Activated CD4-positive, alpha-beta T cell treated with anti-CD3 and anti-CD28 coated beads for 36 hours (primary cell): ENCODE results near the gene MIA3. TPM values are rescaled to one million over a fixed set of nuclear protein-coding genes. Genes with fewer than 3 reads are reported as not detected.

ENCODE experiments used
- ATAC-seq: fragments of 200-7000 bp; cut with Tn5 transposase; one replicate; pipeline ENCODE4 v1.10.0; 2021; ENCODE audit warnings: mild to moderate bottlenecking, moderate library complexity
- CTCF ChIA-PET: fragments of 350-600 bp; sonication (Branson Sonifier 250); formaldehyde crosslinking; loops from one replicate; lab custom pipeline; 2021; ENCODE audit warnings: antibody characterized with exemption; lab: Charles Lee
- POLR2A ChIA-PET: fragments of 350-600 bp; sonication (Branson Sonifier 250); formaldehyde crosslinking; loops from one replicate; lab custom pipeline; 2021; ENCODE audit warnings: antibody characterized with exemption, inconsistent platforms; lab: Charles Lee
- DNase-seq: peaks from one replicate; pipeline ENCODE4 v3.0.0-alpha.2; 2020
- H3K27ac Mint-ChIP-seq: one replicate; pipeline ENCODE4 v1.8.0; 2021; ENCODE audit warnings: mixed read lengths
- H3K27me3 Mint-ChIP-seq: one replicate; pipeline ENCODE4 v1.8.0; 2021; ENCODE audit warnings: mixed read lengths
- H3K36me3 Mint-ChIP-seq: one replicate; pipeline ENCODE4 v1.8.0; 2021; ENCODE audit warnings: low read depth, mixed read lengths
- H3K4me1 Mint-ChIP-seq: one replicate; pipeline ENCODE4 v1.8.0; 2021; ENCODE audit warnings: mixed read lengths
- H3K4me3 Mint-ChIP-seq: one replicate; pipeline ENCODE4 v1.8.0; 2021; ENCODE audit warnings: mild to moderate bottlenecking, moderate library complexity, mixed read lengths
- H3K9me3 Mint-ChIP-seq: one replicate; pipeline ENCODE4 v1.8.0; 2021; ENCODE audit warnings: low read depth, mixed read lengths
- intact Hi-C, 2 experiments: fragments of 100-400 bp; cut with DNase I in 1 of 2; cut with micrococcal nuclease in 1 of 2; formaldehyde crosslinking; loops; one replicate each; pipeline versions ENCODE4 v1.14.2 to v1.15.1; 2022 to 2024; cut with DNase I, micrococcal nuclease
- total RNA-seq, 2 experiments: library from RNA; stranded (reverse); gene quantifications; one replicate each; pipeline ENCODE4 v1.2.3, GENCODE V29; 2021

The MIA3 gene, protein sequence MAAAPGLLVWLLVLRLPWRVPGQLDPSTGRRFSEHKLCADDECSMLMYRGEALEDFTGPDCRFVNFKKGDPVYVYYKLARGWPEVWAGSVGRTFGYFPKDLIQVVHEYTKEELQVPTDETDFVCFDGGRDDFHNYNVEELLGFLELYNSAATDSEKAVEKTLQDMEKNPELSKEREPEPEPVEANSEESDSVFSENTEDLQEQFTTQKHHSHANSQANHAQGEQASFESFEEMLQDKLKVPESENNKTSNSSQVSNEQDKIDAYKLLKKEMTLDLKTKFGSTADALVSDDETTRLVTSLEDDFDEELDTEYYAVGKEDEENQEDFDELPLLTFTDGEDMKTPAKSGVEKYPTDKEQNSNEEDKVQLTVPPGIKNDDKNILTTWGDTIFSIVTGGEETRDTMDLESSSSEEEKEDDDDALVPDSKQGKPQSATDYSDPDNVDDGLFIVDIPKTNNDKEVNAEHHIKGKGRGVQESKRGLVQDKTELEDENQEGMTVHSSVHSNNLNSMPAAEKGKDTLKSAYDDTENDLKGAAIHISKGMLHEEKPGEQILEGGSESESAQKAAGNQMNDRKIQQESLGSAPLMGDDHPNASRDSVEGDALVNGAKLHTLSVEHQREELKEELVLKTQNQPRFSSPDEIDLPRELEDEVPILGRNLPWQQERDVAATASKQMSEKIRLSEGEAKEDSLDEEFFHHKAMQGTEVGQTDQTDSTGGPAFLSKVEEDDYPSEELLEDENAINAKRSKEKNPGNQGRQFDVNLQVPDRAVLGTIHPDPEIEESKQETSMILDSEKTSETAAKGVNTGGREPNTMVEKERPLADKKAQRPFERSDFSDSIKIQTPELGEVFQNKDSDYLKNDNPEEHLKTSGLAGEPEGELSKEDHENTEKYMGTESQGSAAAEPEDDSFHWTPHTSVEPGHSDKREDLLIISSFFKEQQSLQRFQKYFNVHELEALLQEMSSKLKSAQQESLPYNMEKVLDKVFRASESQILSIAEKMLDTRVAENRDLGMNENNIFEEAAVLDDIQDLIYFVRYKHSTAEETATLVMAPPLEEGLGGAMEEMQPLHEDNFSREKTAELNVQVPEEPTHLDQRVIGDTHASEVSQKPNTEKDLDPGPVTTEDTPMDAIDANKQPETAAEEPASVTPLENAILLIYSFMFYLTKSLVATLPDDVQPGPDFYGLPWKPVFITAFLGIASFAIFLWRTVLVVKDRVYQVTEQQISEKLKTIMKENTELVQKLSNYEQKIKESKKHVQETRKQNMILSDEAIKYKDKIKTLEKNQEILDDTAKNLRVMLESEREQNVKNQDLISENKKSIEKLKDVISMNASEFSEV (N-terminal part only)
- 10 to 100 TPM; 46.7 to 57.9 TPM for total RNA-seq

DNA sequence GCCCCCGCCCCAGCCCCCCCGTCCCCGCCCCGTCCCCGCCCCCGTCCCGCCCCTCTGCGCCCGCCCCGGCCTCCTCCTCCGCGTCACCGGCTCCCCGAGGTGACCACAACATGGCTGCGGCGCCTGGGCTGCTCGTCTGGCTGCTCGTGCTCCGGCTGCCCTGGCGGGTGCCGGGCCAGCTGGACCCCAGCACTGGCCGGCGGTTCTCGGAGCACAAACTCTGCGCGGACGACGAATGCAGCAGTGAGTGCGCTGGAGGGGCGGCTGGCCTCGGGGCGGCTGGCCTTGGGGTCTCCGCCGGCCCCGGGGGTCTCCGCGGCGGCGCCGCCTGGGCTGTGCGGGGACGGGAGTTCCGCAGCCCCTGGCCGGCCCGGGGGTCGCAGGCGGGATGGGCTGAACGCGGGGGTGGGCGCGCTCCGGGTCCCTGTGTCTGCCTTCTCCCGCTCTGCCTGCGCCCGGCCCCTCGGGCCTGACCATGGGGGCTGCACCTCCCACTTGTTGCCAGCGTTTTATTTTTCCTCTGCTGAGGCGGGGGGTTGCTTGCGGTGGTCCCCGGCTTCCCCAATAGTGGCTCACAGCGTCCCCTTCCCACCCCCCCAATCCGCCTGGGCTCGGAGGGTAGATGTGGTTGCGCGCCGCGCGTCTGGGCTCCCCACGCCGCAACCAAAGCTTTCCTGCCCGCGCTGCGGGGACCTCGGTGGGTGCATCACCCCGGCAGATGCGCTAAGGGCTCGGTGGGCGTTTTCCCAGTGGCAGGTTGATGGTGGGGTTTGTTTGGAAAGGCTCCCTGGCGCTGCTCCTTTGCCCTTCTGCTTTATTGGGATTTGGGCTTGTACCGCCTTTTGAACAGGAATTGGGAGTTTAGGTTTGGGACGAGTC lies at the start of gene MIA3:
TSS of gene MIA3 (plus strand) at position 97 of the 879 bp plus-strand sequence. CDS start at position 111, 14 bp downstream.
- H3K27ac Mint-ChIP-seq = peak within 1 kb of the TSS; percentile 88
- DNase-seq (peak; percentile 89), ATAC-seq (peak; percentile 46)
- peaks cover 15% of the 10 kb centered on the region for H3K36me3 Mint-ChIP-seq
- peaks cover 11% of the 10 kb centered on the region for H3K27me3 Mint-ChIP-seq
- H3K4me1 Mint-ChIP-seq = peaks cover 31% of the 10 kb centered on the region
- intact Hi-C loops = loop anchor here (1.0 to 10.0 kb wide), 6 partner anchors 16 to 1173 kb away; partner anchors contain the start of gene DUSP10 (in 1 of the 2)
- no peaks in the 10 kb centered on the region for H3K9me3 Mint-ChIP-seq
- H3K4me3 Mint-ChIP-seq = peak within 1 kb of the TSS; percentile 83
- ChIA-PET CTCF (interaction anchor here (3.9 kb wide), 1 partner anchor 16 kb away, joined by 39 read pairs; no protein-coding TSS in a partner anchor), POLR2A (interaction anchor here (1.1 kb wide), 1 partner anchor 95 kb away, joined by 3 read pairs; no protein-coding TSS in a partner anchor)

DNA sequence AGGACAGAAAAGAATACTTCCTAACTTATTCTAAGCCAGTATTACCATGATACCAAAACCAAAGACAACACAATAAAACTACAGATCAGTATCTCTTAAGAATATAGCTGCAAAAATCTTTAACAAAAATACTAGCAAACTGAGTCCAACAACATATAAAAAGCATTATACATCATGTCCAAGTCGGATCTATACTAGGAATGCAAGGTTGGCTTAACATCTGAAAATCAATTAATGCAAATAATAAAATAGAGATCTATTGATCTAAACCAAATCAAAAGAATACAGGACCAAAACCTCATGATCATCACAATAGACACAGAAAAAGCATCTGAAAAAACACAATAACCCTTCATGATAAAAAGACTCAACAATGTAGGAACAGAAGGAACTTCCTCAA lies 47.1 kb upstream of the MIA3 start:
- H3K27ac Mint-ChIP-seq = no peak overlapping the region
- H3K27me3 Mint-ChIP-seq = no peaks in the 10 kb centered on the region
- peaks cover 4% of the 10 kb centered on the region for H3K4me1 Mint-ChIP-seq
- ChIA-PET POLR2A (no interaction called here), CTCF (interaction anchor here (0.7 to 0.8 kb wide), 2 partner anchors 63 to 1275 kb away, joined by 3 read pairs; no protein-coding TSS in a partner anchor)
- no peak overlapping the region for H3K4me3 Mint-ChIP-seq
- ATAC-seq = no peak
- peaks cover 60% of the 10 kb centered on the region for H3K36me3 Mint-ChIP-seq
- DNase-seq = no peak
- H3K9me3 Mint-ChIP-seq = no peaks in the 10 kb centered on the region
- intact Hi-C loops = no loop called here

DNA sequence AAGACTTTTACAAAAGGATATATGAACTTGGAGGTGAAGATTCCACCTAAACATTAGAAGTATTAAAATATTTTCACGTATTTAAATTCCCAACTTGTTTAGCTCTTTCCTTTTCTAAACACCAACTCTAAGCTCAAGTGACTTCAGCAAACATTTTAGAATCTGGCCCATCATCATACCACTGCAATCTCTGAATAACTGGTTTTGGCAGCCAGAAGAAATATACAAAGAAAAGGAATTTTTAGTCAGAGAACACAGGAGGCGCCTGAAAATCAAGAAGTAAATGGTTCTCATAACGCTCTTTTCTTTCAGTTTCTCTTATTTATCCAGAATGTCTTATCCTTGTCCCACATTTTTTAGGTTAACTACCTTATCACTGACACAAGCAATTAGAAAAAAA lies 38.6 kb upstream of the MIA3 start:
- no peak overlapping the region for H3K4me3 Mint-ChIP-seq
- H3K27ac Mint-ChIP-seq = no peak overlapping the region
- H3K27me3 Mint-ChIP-seq = no peaks in the 10 kb centered on the region
- intact Hi-C loops = no loop called here
- H3K4me1 Mint-ChIP-seq = peaks cover 14% of the 10 kb centered on the region
- peaks cover 61% of the 10 kb centered on the region for H3K36me3 Mint-ChIP-seq
- H3K9me3 Mint-ChIP-seq = no peaks in the 10 kb centered on the region
- DNase-seq = no peak
- ATAC-seq = no peak
- ChIA-PET POLR2A (no interaction called here), CTCF (interaction anchor here (1.8 kb wide), 1 partner anchor 55 kb away, joined by 8 read pairs; no protein-coding TSS in a partner anchor)

DNA sequence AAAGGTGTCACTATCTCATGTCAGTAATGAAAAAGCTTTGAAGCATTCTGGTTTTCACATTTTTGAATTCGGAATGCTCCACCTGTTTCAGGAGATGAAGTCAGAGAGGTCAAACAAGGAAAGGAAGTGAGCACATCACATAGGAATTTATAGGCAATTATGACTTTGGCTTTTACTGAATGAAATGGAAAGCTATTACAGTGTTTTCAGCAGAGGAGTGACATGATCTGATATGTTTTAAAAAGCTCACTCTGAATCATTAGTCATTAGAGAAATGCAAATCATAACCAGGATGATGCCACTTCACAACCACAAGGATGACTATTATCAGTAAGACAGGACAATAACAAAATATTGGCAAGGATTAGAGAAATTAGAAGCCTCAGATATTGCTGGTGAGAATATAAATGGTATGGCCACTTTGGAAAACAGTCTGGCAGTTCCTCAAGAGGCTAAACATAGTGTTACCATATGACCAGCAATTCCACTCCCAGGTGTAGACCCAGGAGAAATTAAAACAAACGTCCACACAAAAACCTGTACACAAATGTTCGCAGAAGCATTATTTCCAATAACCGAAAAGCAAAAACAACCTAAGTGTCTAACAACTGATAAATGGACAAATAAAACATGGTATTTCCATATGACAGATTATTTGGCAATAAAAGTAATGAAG lies 35.7 kb upstream of the MIA3 start:
- ChIA-PET POLR2A (no interaction called here), CTCF (no interaction called here)
- no peak overlapping the region for H3K27ac Mint-ChIP-seq
- ATAC-seq = peak; percentile 26
- H3K9me3 Mint-ChIP-seq = no peaks in the 10 kb centered on the region
- H3K27me3 Mint-ChIP-seq = no peaks in the 10 kb centered on the region
- DNase-seq = no peak
- peaks cover 58% of the 10 kb centered on the region for H3K36me3 Mint-ChIP-seq
- no peak overlapping the region for H3K4me3 Mint-ChIP-seq
- intact Hi-C loops = loop anchor here in 1 of 2 experiments (5.0 to 10.0 kb wide), 2 partner anchors 50 to 133 kb away; partner anchors contain the start of genes AIDA and BROX
- peaks cover 29% of the 10 kb centered on the region for H3K4me1 Mint-ChIP-seq

DNA sequence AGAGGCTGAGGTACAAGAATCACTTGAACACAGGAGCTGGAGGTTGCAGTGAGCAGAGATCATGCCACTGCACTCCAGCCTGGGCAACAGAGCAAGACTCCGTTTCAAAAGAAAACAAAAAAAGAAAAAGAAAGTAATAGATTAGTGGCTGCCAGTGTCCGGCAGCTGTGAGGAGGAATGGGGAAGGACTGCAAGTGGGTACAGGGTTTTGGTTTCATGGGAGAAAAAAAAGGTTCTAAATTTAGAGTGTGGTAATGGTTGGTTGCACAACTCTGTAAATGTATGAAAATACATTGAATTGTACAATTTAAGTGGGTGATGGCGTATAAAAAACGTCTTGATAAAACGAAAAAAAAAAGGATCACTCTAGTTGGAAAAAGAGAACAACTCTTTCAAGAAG lies 34.8 kb upstream of the MIA3 start:
- ATAC-seq (no peak), DNase-seq (no peak)
- Mint-ChIP-seq H3K9me3 (no peaks in the 10 kb centered on the region), H3K36me3 (peaks cover 60% of the 10 kb centered on the region), H3K27me3 (no peaks in the 10 kb centered on the region), H3K27ac (no peak overlapping the region), H3K4me1 (peaks cover 36% of the 10 kb centered on the region), H3K4me3 (no peak overlapping the region)
- ChIA-PET POLR2A (no interaction called here), CTCF (no interaction called here)
- intact Hi-C loops = loop anchor here in 1 of 2 experiments (5.0 to 10.0 kb wide), 2 partner anchors 49 to 132 kb away; partner anchors contain the start of genes AIDA and BROX

DNA sequence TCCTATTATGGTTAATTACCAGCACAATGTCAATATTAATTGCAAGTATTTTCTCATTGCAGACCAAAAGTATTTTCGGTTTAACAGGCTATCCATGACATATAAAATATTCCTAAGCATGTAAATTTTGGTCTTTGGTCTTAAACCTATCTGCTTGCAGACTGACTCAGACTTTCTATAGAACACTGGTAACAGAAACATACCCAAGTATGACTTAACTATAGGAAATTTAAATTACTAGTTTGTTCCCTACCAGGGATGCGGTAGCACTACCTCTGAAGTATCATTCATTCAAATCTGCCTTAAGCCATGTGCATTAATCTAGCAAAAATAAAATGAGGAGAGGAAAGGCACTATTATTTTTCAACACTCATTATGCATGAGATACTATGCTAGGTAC lies 31.1 kb upstream of the MIA3 start:
- Mint-ChIP-seq H3K27ac (peak overlapping the region; percentile 61), H3K4me3 (peak overlapping the region; percentile 17), H3K9me3 (no peaks in the 10 kb centered on the region), H3K27me3 (no peaks in the 10 kb centered on the region), H3K4me1 (peaks cover 44% of the 10 kb centered on the region), H3K36me3 (peaks cover 49% of the 10 kb centered on the region)
- ChIA-PET POLR2A (no interaction called here), CTCF (interaction anchor here (1.0 to 1.6 kb wide), 2 partner anchors 47 kb away, joined by 3 to 9 read pairs; no protein-coding TSS in a partner anchor)
- intact Hi-C loops = loop anchor here (5.0 to 10.0 kb wide), 2 partner anchors 128 to 845 kb away; partner anchors contain the start of genes AIDA (in 1 of the 2), BROX (in 1 of the 2) and DUSP10 (in 1 of the 2)
- ATAC-seq (peak; percentile 8), DNase-seq (no peak)

DNA sequence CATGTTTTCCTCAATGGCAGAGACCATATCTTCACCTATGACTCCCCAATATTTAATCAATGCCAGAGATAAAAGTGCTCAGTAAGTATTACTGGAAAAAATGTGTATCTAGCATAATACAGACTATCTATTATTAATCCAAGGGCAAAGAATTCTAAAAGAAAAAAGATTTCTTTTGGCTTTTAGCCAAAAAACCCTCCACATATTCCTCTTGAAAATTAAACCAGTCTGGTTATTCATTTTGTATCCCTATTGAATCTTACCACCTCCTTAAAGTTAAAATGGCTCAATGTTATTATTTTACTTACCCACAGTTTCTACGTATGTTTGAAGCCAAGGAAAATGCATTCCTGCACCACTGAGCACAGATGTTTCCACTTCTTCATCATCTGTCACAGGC lies 29.8 kb upstream of the MIA3 start:
- intact Hi-C loops = loop anchor here (5.0 to 10.0 kb wide), 2 partner anchors 127 to 846 kb away; partner anchors contain the start of genes AIDA (in 1 of the 2), BROX (in 1 of the 2) and DUSP10 (in 1 of the 2)
- Mint-ChIP-seq H3K27me3 (no peaks in the 10 kb centered on the region), H3K9me3 (no peaks in the 10 kb centered on the region), H3K36me3 (peaks cover 40% of the 10 kb centered on the region), H3K4me3 (peak overlapping the region; percentile 16), H3K4me1 (peaks cover 36% of the 10 kb centered on the region), H3K27ac (no peak overlapping the region)
- ChIA-PET POLR2A (no interaction called here), CTCF (interaction anchor here (1.7 to 2.1 kb wide), 2 partner anchors 46 to 56 kb away, joined by 4 to 15 read pairs; no protein-coding TSS in a partner anchor)
- DNase-seq (no peak), ATAC-seq (no peak)

DNA sequence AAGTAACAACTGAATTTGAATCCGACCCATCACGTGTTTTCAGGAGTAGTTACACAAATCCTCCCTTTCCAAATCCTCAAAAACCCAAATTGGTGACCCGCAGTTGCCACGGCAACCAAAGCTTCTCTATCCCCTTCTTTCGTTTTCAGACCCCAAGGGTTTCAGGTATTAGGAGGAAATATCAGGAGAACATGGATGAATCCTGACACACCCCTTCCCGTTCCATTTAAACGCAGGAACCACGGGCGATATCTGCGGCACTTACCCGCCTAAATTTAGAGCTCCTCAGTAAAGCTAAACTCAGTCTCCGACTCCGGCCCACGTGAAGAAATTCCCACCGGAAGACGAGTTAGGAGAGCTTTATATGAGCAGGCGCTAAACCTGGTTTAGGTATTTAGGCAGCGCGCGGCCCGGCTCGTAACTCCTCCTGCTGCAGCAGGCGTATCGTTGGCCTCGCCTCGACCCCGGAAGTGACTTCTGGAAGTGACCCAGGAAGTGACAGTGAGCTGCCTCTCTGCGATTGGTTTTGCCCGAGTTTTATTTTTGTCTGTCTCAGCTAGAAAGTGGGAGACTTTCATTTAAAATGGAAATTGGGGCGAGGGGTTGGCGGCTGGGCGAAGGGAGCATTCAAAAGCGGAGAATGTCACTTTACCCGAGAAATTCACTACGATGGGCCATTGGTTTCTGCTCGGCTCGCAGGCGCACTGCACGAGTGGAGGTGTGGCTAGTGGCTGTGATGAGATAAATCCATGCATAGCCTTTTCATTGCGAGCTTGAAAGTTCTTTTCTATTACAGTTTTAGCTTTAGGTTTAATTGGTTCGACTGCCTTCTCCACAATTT lies 28.2 kb upstream of the MIA3 start, which contains the start of gene TAF1A:
TSS of gene TAF1A (minus strand) at position 472 of the 841 bp plus-strand sequence.
- peak; percentile 93 for DNase-seq
- ATAC-seq = peak; percentile 99
- Mint-ChIP-seq H3K27me3 (no peaks in the 10 kb centered on the region), H3K4me1 (peaks cover 36% of the 10 kb centered on the region), H3K36me3 (peaks cover 31% of the 10 kb centered on the region), H3K27ac (peak within 1 kb of the TSS; percentile 99), H3K9me3 (no peaks in the 10 kb centered on the region), H3K4me3 (peak within 1 kb of the TSS; percentile 99)
- ChIA-PET POLR2A (interaction anchor here (0.9 to 1.7 kb wide), 3 partner anchors 45 to 65 kb away, joined by 4 to 6 read pairs (median 6); no protein-coding TSS in a partner anchor), CTCF (interaction anchor here (1.1 to 2.1 kb wide), 3 partner anchors 45 to 63 kb away, joined by 4 to 15 read pairs (median 4); no protein-coding TSS in a partner anchor)
- intact Hi-C loops = loop anchor here (1.0 to 10.0 kb wide), 7 partner anchors 28 to 847 kb away; partner anchors contain the start of genes AIDA (in 1 of the 2), BROX (in 1 of the 2) and DUSP10 (in 1 of the 2)
